ENCODE measurements around the gene TBX1.

Gene TBX1

DNA sequence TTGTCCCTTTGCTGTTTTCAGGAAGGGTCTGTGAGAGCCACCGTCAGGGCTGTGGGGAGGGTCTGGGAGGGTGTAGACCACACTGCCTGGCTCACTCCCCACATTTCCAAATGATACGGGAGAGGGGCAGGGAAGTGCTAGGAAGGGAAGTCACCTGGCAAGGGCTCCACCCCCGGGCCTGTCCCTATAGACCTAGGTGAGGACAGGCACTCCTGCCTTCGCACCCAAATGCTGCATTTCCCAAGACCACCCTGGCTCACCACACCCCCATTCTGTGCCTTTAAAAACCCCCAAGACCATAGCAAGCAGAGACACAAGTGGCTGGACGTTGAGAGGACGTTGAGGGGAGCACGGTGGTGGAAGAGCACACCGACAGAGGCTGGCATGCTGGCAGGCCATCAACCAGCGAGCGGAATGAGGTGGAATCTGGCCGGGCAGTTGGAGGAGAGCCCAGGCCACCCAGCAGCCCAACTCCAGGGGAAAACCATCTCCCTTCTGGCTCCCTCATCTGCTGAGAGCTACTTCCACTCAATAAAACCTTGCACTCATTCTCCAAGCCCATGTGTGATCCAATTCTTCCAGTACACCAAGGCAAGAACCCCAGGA lies 48.4 kb downstream of the TBX1 start:
- Histone ChIP-seq H3K4me3 (ENCODE audit: low read depth, low read length) (no peak overlapping the region), H3K27me3 (replicated peaks) (no peaks in the 10 kb centered on the region), H3K27ac (no peak overlapping the region), H3K36me3 (replicated peaks) (no peaks in the 10 kb centered on the region)
- in situ Hi-C loops (cut with HindIII; ENCODE audit: low pct_ligation_motif_present, low sequenced_read_pairs) = no loop called here
- TF ChIP-seq, protein P1, sequence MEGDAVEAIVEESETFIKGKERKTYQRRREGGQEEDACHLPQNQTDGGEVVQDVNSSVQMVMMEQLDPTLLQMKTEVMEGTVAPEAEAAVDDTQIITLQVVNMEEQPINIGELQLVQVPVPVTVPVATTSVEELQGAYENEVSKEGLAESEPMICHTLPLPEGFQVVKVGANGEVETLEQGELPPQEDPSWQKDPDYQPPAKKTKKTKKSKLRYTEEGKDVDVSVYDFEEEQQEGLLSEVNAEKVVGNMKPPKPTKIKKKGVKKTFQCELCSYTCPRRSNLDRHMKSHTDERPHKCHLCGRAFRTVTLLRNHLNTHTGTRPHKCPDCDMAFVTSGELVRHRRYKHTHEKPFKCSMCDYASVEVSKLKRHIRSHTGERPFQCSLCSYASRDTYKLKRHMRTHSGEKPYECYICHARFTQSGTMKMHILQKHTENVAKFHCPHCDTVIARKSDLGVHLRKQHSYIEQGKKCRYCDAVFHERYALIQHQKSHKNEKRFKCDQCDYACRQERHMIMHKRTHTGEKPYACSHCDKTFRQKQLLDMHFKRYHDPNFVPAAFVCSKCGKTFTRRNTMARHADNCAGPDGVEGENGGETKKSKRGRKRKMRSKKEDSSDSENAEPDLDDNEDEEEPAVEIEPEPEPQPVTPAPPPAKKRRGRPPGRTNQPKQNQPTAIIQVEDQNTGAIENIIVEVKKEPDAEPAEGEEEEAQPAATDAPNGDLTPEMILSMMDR (IDR thresholded peaks at IDR 0.05; ENCODE audit: low read depth, low read length, missing control alignments) = no peak
- DNase-seq = no peak

DNA sequence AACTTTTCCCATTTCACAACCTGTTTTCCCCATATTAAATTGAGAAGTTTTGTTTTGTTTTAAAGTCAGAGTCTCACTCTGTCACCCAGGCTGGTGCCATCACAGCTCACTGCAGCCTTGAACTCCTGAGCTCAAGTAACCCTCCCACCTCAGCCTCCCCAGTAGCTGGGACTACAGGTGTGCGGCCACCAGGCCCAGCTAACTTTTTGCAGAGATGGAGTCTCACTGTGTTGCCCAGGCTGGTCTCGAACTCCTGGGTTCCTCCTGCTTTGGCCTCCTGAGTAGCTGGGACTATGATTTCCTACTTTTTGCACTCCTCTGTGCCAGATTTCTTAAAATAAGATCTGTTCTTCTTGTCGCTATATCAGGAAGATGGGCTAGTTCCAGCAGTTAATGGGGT lies 49.2 kb downstream of the TBX1 start:
- in situ Hi-C loops (cut with HindIII; ENCODE audit: low pct_ligation_motif_present, low sequenced_read_pairs) = no loop called here
- no peaks in the 10 kb centered on the region for H3K36me3 ChIP-seq (replicated peaks)

DNA sequence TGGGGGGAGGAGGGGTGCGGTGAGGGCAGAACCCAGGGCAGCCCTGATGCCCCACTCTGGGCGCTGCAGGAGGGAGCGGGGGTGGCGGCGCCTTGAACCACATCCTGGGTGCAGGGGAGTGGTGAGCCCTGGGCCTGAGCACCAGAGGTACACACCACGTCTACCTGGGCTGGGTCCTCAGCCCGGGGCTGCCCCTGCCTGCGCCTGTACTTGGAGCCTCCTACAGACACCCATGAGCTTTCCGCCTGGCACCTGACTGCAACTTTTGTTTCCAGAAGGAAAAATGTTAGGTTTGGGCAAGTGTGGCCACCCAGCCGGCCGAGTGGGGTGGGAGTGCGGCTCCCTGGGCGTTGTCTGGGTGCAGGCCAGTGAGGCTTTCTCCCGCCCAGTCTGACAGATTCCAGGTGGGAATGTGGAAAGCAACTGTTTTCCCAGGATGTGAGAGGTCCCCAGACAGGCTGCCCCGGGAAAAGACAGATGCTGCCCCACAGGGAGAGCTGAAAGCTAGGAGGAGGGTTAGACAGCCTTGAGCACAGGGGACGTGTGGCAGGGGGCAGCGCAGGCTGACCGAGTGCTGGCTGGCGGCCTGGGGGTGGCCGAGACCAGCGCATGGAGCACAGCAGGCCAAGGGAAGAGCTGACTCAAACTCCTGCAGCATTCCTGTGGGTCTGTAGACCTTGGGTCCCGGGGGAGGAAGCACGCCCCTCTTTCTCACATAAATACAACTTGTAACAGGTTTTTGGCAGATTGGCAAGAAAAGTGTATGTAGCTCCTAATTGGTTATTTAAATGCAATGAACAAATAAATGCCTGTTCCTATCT lies 50.0 kb downstream of the TBX1 start:
- Histone ChIP-seq H3K27ac (no peak overlapping the region), H3K27me3 (replicated peaks) (no peaks in the 10 kb centered on the region), H3K4me3 (ENCODE audit: low read depth, low read length) (no peak overlapping the region), H3K36me3 (replicated peaks) (no peaks in the 10 kb centered on the region)
- peak; percentile 32 for DNase-seq
- in situ Hi-C loops (cut with HindIII; ENCODE audit: low pct_ligation_motif_present, low sequenced_read_pairs) = no loop called here
- TF ChIP-seq, protein P1 (IDR thresholded peaks at IDR 0.05; ENCODE audit: low read depth, low read length, missing control alignments) = no peak

More for the DNA sequence above, 49.2 kb downstream of the TBX1 start:
- Histone ChIP-seq H3K27ac (no peak overlapping the region), H3K4me3 (ENCODE audit: low read depth, low read length) (no peak overlapping the region), H3K27me3 (replicated peaks) (no peaks in the 10 kb centered on the region)
- TF ChIP-seq, protein P1 (IDR thresholded peaks at IDR 0.05; ENCODE audit: low read depth, low read length, missing control alignments) = no peak
- DNase-seq = no peak

DNA sequence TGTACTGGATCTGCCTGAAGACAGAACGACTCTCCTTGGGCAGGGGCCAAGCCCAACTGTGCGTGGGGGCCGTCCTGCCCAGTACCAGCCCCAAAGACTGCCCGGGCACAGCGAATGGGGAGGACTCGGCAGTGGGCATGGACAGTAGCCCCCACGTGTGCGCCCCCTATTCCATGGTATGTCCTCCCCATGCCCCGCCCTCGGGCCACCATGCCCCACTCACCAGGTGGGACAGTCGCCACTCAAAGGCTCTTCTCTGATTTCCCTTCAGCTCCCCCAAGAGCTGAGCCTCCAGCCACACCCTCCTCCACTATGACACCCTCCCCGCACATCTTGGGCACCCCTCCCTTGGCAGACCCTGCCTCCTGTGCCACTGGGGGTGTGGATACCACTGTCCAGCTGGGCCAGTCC lies 50.6 kb downstream of the TBX1 start:
- no peaks in the 10 kb centered on the region for H3K36me3 ChIP-seq (replicated peaks)
- no peak overlapping the region for H3K4me3 ChIP-seq (ENCODE audit: low read depth, low read length)
- no peaks in the 10 kb centered on the region for H3K27me3 ChIP-seq (replicated peaks)
- in situ Hi-C loops (cut with HindIII; ENCODE audit: low pct_ligation_motif_present, low sequenced_read_pairs) = no loop called here
- TF ChIP-seq, protein P1 (IDR thresholded peaks at IDR 0.05; ENCODE audit: low read depth, low read length, missing control alignments) = no peak
- no peak for DNase-seq
- no peak overlapping the region for H3K27ac ChIP-seq

DNA sequence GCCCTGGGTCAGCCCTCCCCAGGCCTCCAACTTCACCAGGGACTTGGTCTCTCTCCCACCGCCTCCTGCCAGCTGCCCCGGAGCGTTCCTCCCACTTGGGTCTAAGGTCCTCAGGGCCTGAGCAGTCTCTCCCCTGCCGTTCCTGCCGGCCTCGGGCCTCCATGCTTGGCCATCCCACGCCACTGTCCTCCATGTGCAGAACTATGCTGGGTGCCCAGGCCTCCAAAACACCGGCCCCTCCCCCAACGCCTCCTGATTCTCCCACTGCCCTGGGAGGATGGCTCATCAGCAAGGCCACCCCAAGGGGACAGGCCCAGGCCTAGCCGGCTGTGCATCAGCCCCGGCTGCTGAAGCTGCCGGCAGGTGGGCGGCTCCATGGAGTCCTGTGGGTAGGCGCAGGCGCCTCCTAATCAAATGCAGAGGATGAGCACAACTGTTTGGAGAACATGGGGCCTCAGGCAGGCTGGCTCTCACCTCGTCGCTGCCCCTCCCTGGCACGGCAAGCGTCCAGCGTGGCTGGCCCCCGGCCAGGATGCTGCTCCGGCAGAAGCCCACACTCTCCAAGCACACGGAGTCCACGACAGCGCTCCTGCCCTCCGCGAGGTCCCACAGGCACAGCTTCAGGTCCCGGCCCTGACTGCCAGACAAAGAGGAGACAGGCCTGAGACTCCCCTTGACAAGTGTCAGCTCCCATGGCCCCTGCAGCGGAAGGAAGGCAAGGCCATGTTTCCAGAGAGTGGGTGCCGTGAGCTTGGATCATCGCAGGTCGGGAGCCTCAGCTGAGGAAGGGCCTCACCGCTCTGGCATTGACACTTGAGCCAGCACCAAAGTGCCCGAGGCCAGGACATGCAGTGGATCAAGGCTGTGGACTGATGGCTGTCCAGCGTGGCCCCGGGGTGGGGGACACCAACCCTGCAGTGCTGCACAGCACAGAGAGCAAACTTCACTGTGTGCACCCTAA lies 51.5 kb downstream of the TBX1 start:
- in situ Hi-C loops (cut with HindIII; ENCODE audit: low pct_ligation_motif_present, low sequenced_read_pairs) = no loop called here
- no peak for DNase-seq
- Histone ChIP-seq H3K27me3 (replicated peaks) (no peaks in the 10 kb centered on the region), H3K4me3 (ENCODE audit: low read depth, low read length) (no peak overlapping the region), H3K36me3 (replicated peaks) (no peaks in the 10 kb centered on the region), H3K27ac (no peak overlapping the region)
- TF ChIP-seq, protein P1 (IDR thresholded peaks at IDR 0.05; ENCODE audit: low read depth, low read length, missing control alignments) = no peak

All from brain microvascular endothelial cell (primary cell).